Ascending aorta (tissue), 2 donors: ENCODE results near the gene PDCD7. TPM values are rescaled to one million over a fixed set of nuclear protein-coding genes. Genes with fewer than 3 reads are reported as not detected.
"Not testable (repeated sequence)": the region's sequence is repeated elsewhere in the genome, so short reads cannot be mapped to it uniquely, and the experiment has no call there.

ENCODE experiments used
- DNase-seq, 2 donors: peaks; one replicate each; pipeline ENCODE4 v3.0.0-alpha.2; 2019; ENCODE audit warnings: low spot score in 2 of 2
- H3K27ac ChIP-seq, 2 donors: fragments of 200-600 bp; sonication (generic); one replicate each; pipeline ENCODE4 v1.5.1; 2016 to 2017; ENCODE audit warnings: mild to moderate bottlenecking in 1 of 2
- H3K27me3 ChIP-seq: fragments of 200-600 bp; sonication (generic); one replicate; pipeline ENCODE4 v1.5.1; 2017
- H3K36me3 ChIP-seq, 2 donors: fragments of 200-600 bp; sonication (generic); one replicate each; pipeline ENCODE4 v1.5.1; 2016
- H3K4me1 ChIP-seq, 2 donors: fragments of 200-600 bp; sonication (generic); one replicate each; pipeline ENCODE4 v1.5.1; 2016 to 2017; ENCODE audit warnings: mild to moderate bottlenecking in 1 of 2
- H3K4me3 ChIP-seq, 2 donors: fragments of 200-600 bp; sonication (generic); one replicate each; pipeline ENCODE4 v1.5.1; 2016 to 2017; ENCODE audit warnings: mild to moderate bottlenecking in 1 of 2
- H3K9me3 ChIP-seq, 2 donors: fragments of 200-600 bp; sonication (generic); one replicate each; pipeline ENCODE4 v1.5.1; 2016
- CTCF ChIP-seq, 3 experiments: fragments of 200-600 bp in 2 of 3; fragments of 450-650 bp in 1 of 3; sonication (generic) in 2 of 3; IDR thresholded peaks; one replicate each; pipeline ENCODE4 v1.5.1; 2016 to 2019; ENCODE audit warnings: antibody characterized with exemption in 3 of 3, mild to moderate bottlenecking in 1 of 3, moderate library complexity in 1 of 3
- intact Hi-C: fragments of 100-400 bp; cut with DNase I; formaldehyde crosslinking; loops from one replicate; pipeline ENCODE4 v1.15.1; 2023
- total RNA-seq: library from RNA; depleted of rRNA; stranded (reverse); fragments of >200 nt; gene quantifications from one replicate; pipeline ENCODE4 v1.1.0, GENCODE V29; 2016

The PDCD7 gene
- total RNA-seq, 1 donor from 2014 or later: 9.2 TPM

- no peak for TF ChIP-seq CTCF (IDR thresholded peaks at IDR 0.05)
- H3K4me1 ChIP-seq: peaks cover 0 to 44% of the 10 kb centered on the region in 2 donors
- H3K27ac ChIP-seq: peak overlapping the region; percentile 96 to 98
- no peaks in the 10 kb centered on the region for H3K9me3 ChIP-seq
- no peaks in the 10 kb centered on the region for H3K27me3 ChIP-seq
- peak in 1 of 2 donors; percentile 58 for DNase-seq
- H3K36me3 ChIP-seq: peaks cover 19 to 27% of the 10 kb centered on the region in 2 donors
- no peak overlapping the region for H3K4me3 ChIP-seq
- intact Hi-C loops: no loop called here
Measured at GRCh38 chr15:65095747-65096104, 37.9 kb downstream of the PDCD7 start.

GRCh38 chr15:65095011-65095746 lies 38.4 kb downstream of the PDCD7 start:
- Histone ChIP-seq H3K4me1 (peaks cover 0 to 44% of the 10 kb centered on the region in 2 donors), H3K9me3 (no peaks in the 10 kb centered on the region), H3K4me3 (no peak overlapping the region), H3K27ac (peak overlapping the region; percentile 96 to 98), H3K27me3 (no peaks in the 10 kb centered on the region), H3K36me3 (peaks cover 16 to 27% of the 10 kb centered on the region in 2 donors)
- intact Hi-C loops: no loop called here
- peak in 1 of 2 donors; percentile 57 for DNase-seq
- no peak for TF ChIP-seq CTCF (IDR thresholded peaks at IDR 0.05)

- intact Hi-C loops: no loop called here
- peak in 1 of 2 donors; percentile 78 for DNase-seq
- no peaks in the 10 kb centered on the region for H3K27me3 ChIP-seq
- peak overlapping the region; percentile 96 to 98 for H3K27ac ChIP-seq
- H3K4me1 ChIP-seq: peaks cover under 1 to 50% of the 10 kb centered on the region in 2 donors
- peaks cover 14 to 21% of the 10 kb centered on the region in 2 donors for H3K36me3 ChIP-seq
- H3K4me3 ChIP-seq: no peak overlapping the region
- no peaks in the 10 kb centered on the region for H3K9me3 ChIP-seq
- no peak for TF ChIP-seq CTCF (IDR thresholded peaks at IDR 0.05)
Measured at GRCh38 chr15:65094294-65094995, 39.2 kb downstream of the PDCD7 start.

GRCh38 chr15:65093793-65094170 lies 39.8 kb downstream of the PDCD7 start:
- H3K4me3 ChIP-seq, intact Hi-C loops, H3K27me3 ChIP-seq, DNase-seq, H3K9me3 ChIP-seq: not testable (repeated sequence)
- H3K36me3 ChIP-seq: peaks cover 7 to 15% of the 10 kb centered on the region in 2 donors
- peaks cover 7 to 57% of the 10 kb centered on the region in 2 donors for H3K4me1 ChIP-seq
- peak overlapping the region; percentile 96 to 98 for H3K27ac ChIP-seq

GRCh38 chr15:65092911-65093792 lies 40.5 kb downstream of the PDCD7 start:
- TF ChIP-seq CTCF (IDR thresholded peaks at IDR 0.05): no peak
- Histone ChIP-seq H3K27ac (peak overlapping the region; percentile 96 to 98), H3K36me3 (peaks cover 5 to 8% of the 10 kb centered on the region in 2 donors), H3K4me1 (peaks cover 12 to 62% of the 10 kb centered on the region in 2 donors), H3K4me3 (no peak overlapping the region), H3K27me3 (no peaks in the 10 kb centered on the region), H3K9me3 (no peaks in the 10 kb centered on the region)
- peak in 1 of 2 donors; percentile 67 for DNase-seq
- intact Hi-C loops: no loop called here
